H9 (cell line): ENCODE data around the gene ASB16. TPM values are rescaled to one million over a fixed set of nuclear protein-coding genes. Genes with fewer than 3 reads are reported as not detected.

Experiments
- DNase-seq: peaks from one replicate; pipeline ENCODE4 v3.0.0-alpha.2; 2017
- H2AFZ ChIP-seq: one replicate; pipeline ENCODE4 v1.6.1; 2013; ENCODE audit warnings: mild to moderate bottlenecking, low read length, control low read depth, moderate library complexity
- H2AK5ac ChIP-seq: 2 replicates; pipeline ENCODE4 v1.6.1; 2013; ENCODE audit warnings: low read length, control low read depth, mixed read lengths; ENCODE audit not compliant: insufficient read length
- H2BK120ac ChIP-seq: one replicate; pipeline ENCODE4 v1.6.1; 2013; ENCODE audit warnings: low read depth, mild to moderate bottlenecking, low read length, control low read depth, inconsistent platforms; ENCODE audit not compliant: poor library complexity, severe bottlenecking
- H2BK12ac ChIP-seq: 2 replicates; pipeline ENCODE4 v1.6.1; 2013; ENCODE audit warnings: low read length, control low read depth, mixed read lengths, low read depth; ENCODE audit not compliant: insufficient read length
- H2BK15ac ChIP-seq: 2 replicates; pipeline ENCODE4 v1.6.1; 2013; ENCODE audit warnings: low read depth, low read length, control low read depth
- H2BK20ac ChIP-seq: one replicate; pipeline ENCODE4 v1.6.1; 2013; ENCODE audit warnings: low read depth, mild to moderate bottlenecking, low read length, control low read depth, inconsistent platforms; ENCODE audit not compliant: poor library complexity, severe bottlenecking
- H2BK5ac ChIP-seq: 2 replicates; pipeline ENCODE4 v1.6.1; 2013; ENCODE audit warnings: low read length, control low read depth, mixed read lengths; ENCODE audit not compliant: insufficient read length
- H3K14ac ChIP-seq: 2 replicates; pipeline ENCODE4 v1.6.1; 2013; ENCODE audit warnings: low read length, control low read depth; ENCODE audit not compliant: insufficient read depth
- H3K18ac ChIP-seq: 2 replicates; pipeline ENCODE4 v1.6.1; 2013; ENCODE audit warnings: low read depth, mild to moderate bottlenecking, mixed read lengths, low read length, control low read depth; ENCODE audit not compliant: insufficient read length
- H3K23ac ChIP-seq: 2 replicates; pipeline ENCODE4 v1.6.1; 2013; ENCODE audit warnings: low read length, control low read depth, mixed read lengths, low read depth; ENCODE audit not compliant: insufficient read length
- H3K23me2 ChIP-seq: 2 replicates; pipeline ENCODE4 v1.6.1; 2013; ENCODE audit warnings: low read depth, mild to moderate bottlenecking, mixed read lengths, low read length, control low read depth; ENCODE audit not compliant: insufficient read length, poor library complexity, severe bottlenecking
- H3K27ac ChIP-seq: 2 replicates; pipeline ENCODE4 v1.5.1; 2013; ENCODE audit warnings: low read length, control low read depth, mixed read lengths, low read depth; ENCODE audit not compliant: insufficient read length
- H3K27me3 ChIP-seq: 2 replicates; pipeline ENCODE4 v1.6.1; 2013; ENCODE audit warnings: low read length, control low read depth, inconsistent platforms; ENCODE audit not compliant: insufficient read depth
- H3K4ac ChIP-seq: 2 replicates; pipeline ENCODE4 v1.6.1; 2013; ENCODE audit warnings: low read depth, mild to moderate bottlenecking, control low read depth, inconsistent platforms, low read length, moderate library complexity
- H3K4me1 ChIP-seq: 2 replicates; pipeline ENCODE4 v1.6.1; 2013; ENCODE audit warnings: low read length, control low read depth, inconsistent platforms; ENCODE audit not compliant: insufficient read depth
- H3K4me2 ChIP-seq: 2 replicates; pipeline ENCODE4 v1.6.1; 2013; ENCODE audit warnings: low read length, control low read depth, mixed read lengths; ENCODE audit not compliant: insufficient read length, insufficient read depth
- H3K56ac ChIP-seq: 2 replicates; pipeline ENCODE4 v1.6.1; 2013; ENCODE audit warnings: low read depth, mild to moderate bottlenecking, mixed read lengths, low read length, control low read depth; ENCODE audit not compliant: insufficient read length
- H3K79me1 ChIP-seq: 2 replicates; pipeline ENCODE4 v1.6.1; 2013; ENCODE audit warnings: low read depth, mild to moderate bottlenecking, moderate library complexity, low read length, control low read depth, inconsistent platforms; ENCODE audit not compliant: insufficient read depth, poor library complexity, severe bottlenecking
- H3K79me2 ChIP-seq: 2 replicates; pipeline ENCODE4 v1.6.1; 2013; ENCODE audit warnings: low read length, control low read depth, inconsistent platforms; ENCODE audit not compliant: insufficient read depth
- H3K9ac ChIP-seq: 2 replicates; pipeline ENCODE4 v1.6.1; 2013; ENCODE audit warnings: low read length, control low read depth, mixed read lengths; ENCODE audit not compliant: insufficient read length; ENCODE audit errors: extremely low read depth
- H3K9me3 ChIP-seq: one replicate; pipeline ENCODE4 v1.6.1; 2013; ENCODE audit warnings: low read depth, low read length, inconsistent platforms; ENCODE audit not compliant: control insufficient read depth
- H3T11ph ChIP-seq: one replicate; pipeline ENCODE4 v1.6.1; 2013; ENCODE audit warnings: mild to moderate bottlenecking, low read length, control low read depth, inconsistent platforms
- H4K20me1 ChIP-seq: one replicate; pipeline ENCODE4 v1.6.1; 2013; ENCODE audit not compliant: control insufficient read depth, insufficient read length, insufficient read depth
- H4K5ac ChIP-seq: 2 replicates; pipeline ENCODE4 v1.6.1; 2013; ENCODE audit warnings: low read depth, mild to moderate bottlenecking, mixed read lengths, low read length, control low read depth; ENCODE audit not compliant: insufficient read length
- H4K8ac ChIP-seq: replicated peaks from 2 replicates; pipeline ENCODE4 v1.6.1; 2013; ENCODE audit warnings: low read length, control low read depth, mixed read lengths, low read depth; ENCODE audit not compliant: insufficient read length
- H4K91ac ChIP-seq: 2 replicates; pipeline ENCODE4 v1.6.1; 2013; ENCODE audit warnings: low read depth, mild to moderate bottlenecking, moderate library complexity, mixed read lengths, low read length, control low read depth; ENCODE audit not compliant: insufficient read length
- H3K27ac Mint-ChIP-seq, 3 experiments: 2 replicates in 2 of 3; 3 replicates in 1 of 3; pipeline ENCODE4 v1.8.0; 2020 to 2021; ENCODE audit warnings: mixed read lengths in 3 of 3, mild to moderate bottlenecking in 1 of 3, moderate library complexity in 1 of 3
- H3K27me3 Mint-ChIP-seq: 2 replicates; pipeline ENCODE4 v1.8.0; 2021; ENCODE audit warnings: low read depth, mild to moderate bottlenecking, moderate library complexity, mixed read lengths
- H3K36me3 Mint-ChIP-seq, 3 experiments: 2 replicates in 2 of 3; 3 replicates in 1 of 3; pipeline ENCODE4 v1.8.0; 2020 to 2021; ENCODE audit warnings: low read depth in 3 of 3, mixed read lengths in 3 of 3; ENCODE audit not compliant: insufficient read depth in 1 of 3
- H3K4me1 Mint-ChIP-seq, 2 experiments: 2 replicates each; pipeline ENCODE4 v1.8.0; 2020; ENCODE audit warnings: mixed read lengths in 2 of 2
- H3K4me3 Mint-ChIP-seq, 2 experiments: 2 replicates in 1 of 2; 3 replicates in 1 of 2; pipeline ENCODE4 v1.8.0; 2020 to 2021; ENCODE audit warnings: mild to moderate bottlenecking in 2 of 2, mixed read lengths in 2 of 2, moderate library complexity in 1 of 2
- H3K9me3 Mint-ChIP-seq, 2 experiments: 2 replicates in 1 of 2; 3 replicates in 1 of 2; pipeline ENCODE4 v1.8.0; 2020; ENCODE audit warnings: mild to moderate bottlenecking in 2 of 2, mixed read lengths in 2 of 2, moderate library complexity in 1 of 2
- total RNA-seq: library from RNA; stranded (reverse); gene quantifications from 2 replicates; pipeline ENCODE4 v1.2.1, GENCODE V29; 2021
- TF ChIP-seq, protein P1 (sequence below): fragments of 200-600 bp; sonication (generic); conservative IDR thresholded peaks from 3 replicates; pipeline ENCODE4 v1.8.0; 2021; ENCODE audit warnings: antibody characterized with exemption, mild to moderate bottlenecking

Gene ASB16
- total RNA-seq, 1 experiment from 2014 or later: 0.90 TPM

DNA sequence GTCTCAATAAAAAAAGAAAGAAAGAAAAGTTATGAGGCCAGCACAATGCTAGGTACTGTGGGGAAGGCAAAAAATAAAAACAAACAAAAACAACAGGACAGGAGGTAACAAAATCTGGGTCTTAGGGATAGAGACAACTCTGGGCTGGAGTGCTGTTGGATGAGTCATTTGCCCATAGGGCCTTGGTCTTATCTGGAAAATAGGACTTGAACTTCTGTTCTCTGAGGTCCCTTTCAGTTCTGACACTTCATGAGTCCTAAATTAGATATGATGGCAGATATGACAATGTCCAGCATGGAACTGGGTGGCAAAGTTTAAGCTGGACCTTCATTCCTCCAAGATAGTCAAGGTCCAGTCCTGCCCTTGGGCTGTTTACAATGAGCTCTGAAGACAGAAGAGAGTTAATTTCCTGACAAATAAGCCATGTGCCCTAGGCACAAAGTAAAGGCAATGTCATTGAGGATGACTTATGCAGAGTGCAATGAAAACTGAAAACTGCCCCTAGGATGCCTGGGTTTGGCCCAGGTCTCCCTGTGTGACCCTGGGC lies 38.2 kb upstream of the ASB16 start:
- no peak overlapping the region for H4K8ac ChIP-seq

More for the DNA sequence above, 38.2 kb upstream of the ASB16 start:
- DNase-seq: no peak
- no peak overlapping the region for H2AFZ ChIP-seq
- H3K27me3 ChIP-seq: no peaks in the 10 kb centered on the region
- no peak overlapping the region for H3K4ac ChIP-seq
- H2BK120ac ChIP-seq: no peak overlapping the region
- no peak overlapping the region for H2AK5ac ChIP-seq
- no peaks in the 10 kb centered on the region for H3K23me2 ChIP-seq
- H3K9me3 ChIP-seq: no peaks in the 10 kb centered on the region
- no peak overlapping the region for H2BK12ac ChIP-seq
- H2BK5ac ChIP-seq: no peak overlapping the region
- no peak overlapping the region for H3K27ac Mint-ChIP-seq
- H3K79me1 ChIP-seq: no peaks in the 10 kb centered on the region
- no peaks in the 10 kb centered on the region for H3K79me2 ChIP-seq
- H3K4me3 Mint-ChIP-seq: no peak overlapping the region; a peak in 1 of 5 replicates
- no peak overlapping the region for H3K9ac ChIP-seq
- H3K23ac ChIP-seq: no peak overlapping the region
- no peak overlapping the region for H2BK15ac ChIP-seq
- H3K4me1 Mint-ChIP-seq: peaks cover under 1 to 1% of the 10 kb centered on the region in 2 experiments
- no peak overlapping the region for H3K18ac ChIP-seq
- H3K27me3 Mint-ChIP-seq: no peaks in the 10 kb centered on the region
- H3K4me1 ChIP-seq: no peaks in the 10 kb centered on the region
- H4K20me1 ChIP-seq: no peaks in the 10 kb centered on the region
- no peak overlapping the region for H4K5ac ChIP-seq
- no peak overlapping the region for H3K14ac ChIP-seq
- no peaks in the 10 kb centered on the region for H3K36me3 Mint-ChIP-seq
- H3T11ph ChIP-seq: no peak overlapping the region
- H3K27ac ChIP-seq: no peak overlapping the region
- no peaks in the 10 kb centered on the region for H3K9me3 Mint-ChIP-seq
- H3K56ac ChIP-seq: no peak overlapping the region
- TF ChIP-seq, protein P1, sequence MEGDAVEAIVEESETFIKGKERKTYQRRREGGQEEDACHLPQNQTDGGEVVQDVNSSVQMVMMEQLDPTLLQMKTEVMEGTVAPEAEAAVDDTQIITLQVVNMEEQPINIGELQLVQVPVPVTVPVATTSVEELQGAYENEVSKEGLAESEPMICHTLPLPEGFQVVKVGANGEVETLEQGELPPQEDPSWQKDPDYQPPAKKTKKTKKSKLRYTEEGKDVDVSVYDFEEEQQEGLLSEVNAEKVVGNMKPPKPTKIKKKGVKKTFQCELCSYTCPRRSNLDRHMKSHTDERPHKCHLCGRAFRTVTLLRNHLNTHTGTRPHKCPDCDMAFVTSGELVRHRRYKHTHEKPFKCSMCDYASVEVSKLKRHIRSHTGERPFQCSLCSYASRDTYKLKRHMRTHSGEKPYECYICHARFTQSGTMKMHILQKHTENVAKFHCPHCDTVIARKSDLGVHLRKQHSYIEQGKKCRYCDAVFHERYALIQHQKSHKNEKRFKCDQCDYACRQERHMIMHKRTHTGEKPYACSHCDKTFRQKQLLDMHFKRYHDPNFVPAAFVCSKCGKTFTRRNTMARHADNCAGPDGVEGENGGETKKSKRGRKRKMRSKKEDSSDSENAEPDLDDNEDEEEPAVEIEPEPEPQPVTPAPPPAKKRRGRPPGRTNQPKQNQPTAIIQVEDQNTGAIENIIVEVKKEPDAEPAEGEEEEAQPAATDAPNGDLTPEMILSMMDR: no peak
- H4K91ac ChIP-seq: no peak overlapping the region
- H3K4me2 ChIP-seq: no peak overlapping the region
- H2BK20ac ChIP-seq: no peak overlapping the region
